ENCODE data around the gene ZNF471. TPM values are rescaled to one million over a fixed set of nuclear protein-coding genes. Genes with fewer than 3 reads are reported as not detected.

ZNF471 gene
- total and polyA plus RNA-seq, 2 donors (not counting 1 experiment from before 2014, with no cell fraction given), result 2.4 to 9.2 TPM

- H3K4me3 ChIP-seq (replicated peaks in 1 of 4; ENCODE audit: control extremely low read depth in 1 of 4, insufficient read depth in 1 of 4, low read depth in 3 of 4, low read length in 4 of 4), result no peak overlapping the region
- no peaks in the 10 kb centered on the region for H3K9me3 ChIP-seq (ENCODE audit: control insufficient read depth, insufficient read depth, low read depth, low read length)
- H2AFZ ChIP-seq (ENCODE audit: low read length), result no peak overlapping the region
- no peaks in the 10 kb centered on the region for H3K36me3 ChIP-seq (ENCODE audit: control insufficient read depth, insufficient read depth, low read length)
- H4K20me1 ChIP-seq (ENCODE audit: control insufficient read depth, extremely low read depth, insufficient read depth, low read length), result no peaks in the 10 kb centered on the region
- no peak for TF ChIP-seq EZH2 (IDR thresholded peaks at IDR 0.05; ENCODE audit: low read length, missing control alignments)
- TF ChIP-seq, protein P1, sequence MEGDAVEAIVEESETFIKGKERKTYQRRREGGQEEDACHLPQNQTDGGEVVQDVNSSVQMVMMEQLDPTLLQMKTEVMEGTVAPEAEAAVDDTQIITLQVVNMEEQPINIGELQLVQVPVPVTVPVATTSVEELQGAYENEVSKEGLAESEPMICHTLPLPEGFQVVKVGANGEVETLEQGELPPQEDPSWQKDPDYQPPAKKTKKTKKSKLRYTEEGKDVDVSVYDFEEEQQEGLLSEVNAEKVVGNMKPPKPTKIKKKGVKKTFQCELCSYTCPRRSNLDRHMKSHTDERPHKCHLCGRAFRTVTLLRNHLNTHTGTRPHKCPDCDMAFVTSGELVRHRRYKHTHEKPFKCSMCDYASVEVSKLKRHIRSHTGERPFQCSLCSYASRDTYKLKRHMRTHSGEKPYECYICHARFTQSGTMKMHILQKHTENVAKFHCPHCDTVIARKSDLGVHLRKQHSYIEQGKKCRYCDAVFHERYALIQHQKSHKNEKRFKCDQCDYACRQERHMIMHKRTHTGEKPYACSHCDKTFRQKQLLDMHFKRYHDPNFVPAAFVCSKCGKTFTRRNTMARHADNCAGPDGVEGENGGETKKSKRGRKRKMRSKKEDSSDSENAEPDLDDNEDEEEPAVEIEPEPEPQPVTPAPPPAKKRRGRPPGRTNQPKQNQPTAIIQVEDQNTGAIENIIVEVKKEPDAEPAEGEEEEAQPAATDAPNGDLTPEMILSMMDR (conservative IDR thresholded peaks at IDR 0.05 in 1 of 2, IDR thresholded peaks at IDR 0.05 in 1 of 2; ENCODE audit: low read depth in 1 of 2, low read length in 2 of 2), result no peak
- DNase-seq (ENCODE audit: low read depth in 2 of 2), result peak; percentile 9 to 65
- H3K79me2 ChIP-seq (ENCODE audit: control insufficient read depth, insufficient read depth, low read length), result no peaks in the 10 kb centered on the region
- H3K27me3 ChIP-seq (ENCODE audit: control insufficient read depth, insufficient read depth, low read length), result no peaks in the 10 kb centered on the region
- peaks cover 4% of the 10 kb centered on the region for H3K4me1 ChIP-seq (ENCODE audit: control insufficient read depth, extremely low read depth, insufficient read depth, low read length)
- H3K27ac ChIP-seq (ENCODE audit: insufficient read depth, low read length), result no peak overlapping the region
- no peak overlapping the region for H3K9ac ChIP-seq (ENCODE audit: insufficient read depth, low read length)
- H3K4me2 ChIP-seq (ENCODE audit: extremely low read depth, insufficient read depth, low read length), result no peak overlapping the region
Observed at GRCh38 chr19:56504581-56504980, 3.1 kb upstream of the ZNF471 start.

- Histone ChIP-seq H3K4me3 (replicated peaks in 1 of 4; ENCODE audit: control extremely low read depth in 1 of 4, insufficient read depth in 1 of 4, low read depth in 3 of 4, low read length in 4 of 4) (peak overlapping the region; percentile 63 to 96 (median 84)), H3K4me2 (ENCODE audit: extremely low read depth, insufficient read depth, low read length) (peak overlapping the region; percentile 98), H3K79me2 (ENCODE audit: control insufficient read depth, insufficient read depth, low read length) (no peaks in the 10 kb centered on the region), H4K20me1 (ENCODE audit: control insufficient read depth, extremely low read depth, insufficient read depth, low read length) (no peaks in the 10 kb centered on the region), H3K4me1 (ENCODE audit: control insufficient read depth, extremely low read depth, insufficient read depth, low read length) (peaks cover 4% of the 10 kb centered on the region), H3K36me3 (ENCODE audit: control insufficient read depth, insufficient read depth, low read length) (no peaks in the 10 kb centered on the region), H3K27me3 (ENCODE audit: control insufficient read depth, insufficient read depth, low read length) (no peaks in the 10 kb centered on the region), H3K9ac (ENCODE audit: insufficient read depth, low read length) (peak overlapping the region; percentile 92), H3K27ac (ENCODE audit: insufficient read depth, low read length) (peak overlapping the region; percentile 94), H3K9me3 (ENCODE audit: control insufficient read depth, insufficient read depth, low read depth, low read length) (no peaks in the 10 kb centered on the region), H2AFZ (ENCODE audit: low read length) (peak overlapping the region; percentile 100)
- DNase-seq (ENCODE audit: low read depth in 2 of 2), result no peak
- TF ChIP-seq, protein P1 (conservative IDR thresholded peaks at IDR 0.05 in 1 of 2, IDR thresholded peaks at IDR 0.05 in 1 of 2; ENCODE audit: low read depth in 1 of 2, low read length in 2 of 2), result no peak
- no peak for TF ChIP-seq EZH2 (IDR thresholded peaks at IDR 0.05; ENCODE audit: low read length, missing control alignments)
Observed at GRCh38 chr19:56508290-56508778, 679 bp downstream of the ZNF471 start.

DNA sequence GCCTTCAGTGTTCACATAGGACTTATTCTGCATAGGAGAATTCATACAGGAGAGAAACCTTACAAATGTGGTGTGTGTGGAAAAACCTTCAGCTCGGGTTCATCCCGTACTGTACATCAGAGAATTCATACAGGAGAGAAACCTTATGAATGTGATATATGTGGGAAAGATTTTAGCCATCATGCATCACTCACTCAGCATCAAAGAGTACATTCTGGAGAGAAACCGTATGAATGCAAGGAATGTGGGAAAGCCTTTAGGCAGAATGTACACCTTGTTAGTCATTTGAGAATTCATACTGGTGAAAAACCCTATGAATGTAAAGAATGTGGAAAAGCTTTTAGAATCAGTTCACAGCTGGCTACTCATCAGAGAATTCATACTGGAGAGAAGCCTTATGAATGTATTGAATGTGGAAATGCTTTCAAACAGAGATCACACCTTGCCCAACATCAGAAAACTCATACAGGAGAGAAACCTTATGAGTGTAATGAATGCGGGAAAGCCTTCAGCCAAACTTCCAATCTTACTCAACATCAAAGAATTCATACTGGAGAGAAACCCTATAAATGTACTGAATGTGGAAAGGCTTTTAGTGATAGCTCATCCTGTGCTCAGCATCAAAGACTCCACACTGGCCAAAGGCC is 17.7 kb downstream of the ZNF471 start:
- H4K20me1 ChIP-seq (ENCODE audit: control insufficient read depth, extremely low read depth, insufficient read depth, low read length), result no peaks in the 10 kb centered on the region
- no peak overlapping the region for H2AFZ ChIP-seq (ENCODE audit: low read length)
- H3K9me3 ChIP-seq (ENCODE audit: control insufficient read depth, insufficient read depth, low read depth, low read length), result no peaks in the 10 kb centered on the region
- TF ChIP-seq EZH2 (IDR thresholded peaks at IDR 0.05; ENCODE audit: low read length, missing control alignments), result no peak
- TF ChIP-seq, protein P1 (conservative IDR thresholded peaks at IDR 0.05 in 1 of 2, IDR thresholded peaks at IDR 0.05 in 1 of 2; ENCODE audit: low read depth in 1 of 2, low read length in 2 of 2), result no peak
- H3K27ac ChIP-seq (ENCODE audit: insufficient read depth, low read length), result no peak overlapping the region
- DNase-seq (ENCODE audit: low read depth in 2 of 2), result no peak
- no peaks in the 10 kb centered on the region for H3K4me1 ChIP-seq (ENCODE audit: control insufficient read depth, extremely low read depth, insufficient read depth, low read length)
- no peak overlapping the region for H3K4me3 ChIP-seq (replicated peaks in 1 of 4; ENCODE audit: control extremely low read depth in 1 of 4, insufficient read depth in 1 of 4, low read depth in 3 of 4, low read length in 4 of 4)
- H3K79me2 ChIP-seq (ENCODE audit: control insufficient read depth, insufficient read depth, low read length), result no peaks in the 10 kb centered on the region
- H3K9ac ChIP-seq (ENCODE audit: insufficient read depth, low read length), result no peak overlapping the region
- H3K36me3 ChIP-seq (ENCODE audit: control insufficient read depth, insufficient read depth, low read length), result no peaks in the 10 kb centered on the region
- no peaks in the 10 kb centered on the region for H3K27me3 ChIP-seq (ENCODE audit: control insufficient read depth, insufficient read depth, low read length)
- H3K4me2 ChIP-seq (ENCODE audit: extremely low read depth, insufficient read depth, low read length), result no peak overlapping the region
